ENCODE data around the gene MED10.

DNA sequence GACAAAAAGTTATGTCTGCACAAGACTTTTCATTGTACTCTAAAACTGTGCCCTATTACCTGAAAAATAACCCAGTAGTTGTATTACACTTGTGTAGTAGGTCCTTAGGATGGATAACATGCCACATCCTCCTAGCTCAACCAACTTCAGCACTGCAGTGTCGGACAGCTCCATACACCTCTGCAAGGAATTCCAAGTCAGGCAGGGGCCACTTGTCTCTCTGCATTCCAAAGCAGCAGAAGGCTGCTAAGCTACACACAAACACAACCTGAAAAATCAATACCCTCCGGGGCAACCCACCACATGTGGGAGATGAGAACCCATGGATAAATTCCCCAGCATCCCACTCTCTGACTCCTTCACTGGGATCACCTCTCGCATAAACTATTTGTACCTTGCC, 50.2 kb downstream of the MED10 start:
- TF ChIP-seq POLR2A (IDR thresholded peaks at IDR 0.05) = no peak
- TF ChIP-seq, protein P1, sequence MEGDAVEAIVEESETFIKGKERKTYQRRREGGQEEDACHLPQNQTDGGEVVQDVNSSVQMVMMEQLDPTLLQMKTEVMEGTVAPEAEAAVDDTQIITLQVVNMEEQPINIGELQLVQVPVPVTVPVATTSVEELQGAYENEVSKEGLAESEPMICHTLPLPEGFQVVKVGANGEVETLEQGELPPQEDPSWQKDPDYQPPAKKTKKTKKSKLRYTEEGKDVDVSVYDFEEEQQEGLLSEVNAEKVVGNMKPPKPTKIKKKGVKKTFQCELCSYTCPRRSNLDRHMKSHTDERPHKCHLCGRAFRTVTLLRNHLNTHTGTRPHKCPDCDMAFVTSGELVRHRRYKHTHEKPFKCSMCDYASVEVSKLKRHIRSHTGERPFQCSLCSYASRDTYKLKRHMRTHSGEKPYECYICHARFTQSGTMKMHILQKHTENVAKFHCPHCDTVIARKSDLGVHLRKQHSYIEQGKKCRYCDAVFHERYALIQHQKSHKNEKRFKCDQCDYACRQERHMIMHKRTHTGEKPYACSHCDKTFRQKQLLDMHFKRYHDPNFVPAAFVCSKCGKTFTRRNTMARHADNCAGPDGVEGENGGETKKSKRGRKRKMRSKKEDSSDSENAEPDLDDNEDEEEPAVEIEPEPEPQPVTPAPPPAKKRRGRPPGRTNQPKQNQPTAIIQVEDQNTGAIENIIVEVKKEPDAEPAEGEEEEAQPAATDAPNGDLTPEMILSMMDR (IDR thresholded peaks at IDR 0.05) = no peak
